Neural progenitor cell (in vitro differentiated cells): ENCODE data around the gene ATP6V0A4. TPM values are rescaled to one million over a fixed set of nuclear protein-coding genes. Genes with fewer than 3 reads are reported as not detected.
"Not testable (repeated sequence)": the region's sequence is repeated elsewhere in the genome, so short reads cannot be mapped to it uniquely, and the experiment has no call there.

ENCODE experiments used
- DNase-seq: peaks from one replicate; pipeline ENCODE4 v3.0.0-alpha.2; 2016; ENCODE audit warnings: low spot score
- H2AFZ ChIP-seq: fragments of 200-600 bp; sonication (generic); replicated peaks from 2 replicates; pipeline ENCODE4 v1.6.1; 2016; ENCODE audit warnings: antibody characterized with exemption
- H3F3A ChIP-seq: fragments of 200-600 bp; sonication (generic); 2 replicates; pipeline ENCODE4 v1.6.1; 2016; ENCODE audit warnings: antibody characterized with exemption, low read depth
- H3K27ac ChIP-seq: fragments of 200-600 bp; sonication (generic); 2 replicates; pipeline ENCODE4 v1.5.1; 2016; ENCODE audit warnings: mild to moderate bottlenecking
- H3K27me3 ChIP-seq: fragments of 200-600 bp; sonication (generic); 2 replicates; pipeline ENCODE4 v1.6.1; 2016; ENCODE audit warnings: mild to moderate bottlenecking, moderate library complexity
- H3K36me3 ChIP-seq: fragments of 200-600 bp; sonication (generic); 2 replicates; pipeline ENCODE4 v1.5.1; 2016
- H3K4me1 ChIP-seq: fragments of 200-600 bp; sonication (generic); 2 replicates; pipeline ENCODE4 v1.6.1; 2016; ENCODE audit warnings: mixed run types
- H3K4me2 ChIP-seq: fragments of 200-600 bp; sonication (generic); 2 replicates; pipeline ENCODE4 v1.6.1; 2016
- H3K4me3 ChIP-seq: fragments of 200-600 bp; sonication (generic); 2 replicates; pipeline ENCODE4 v1.5.1; 2016
- H3K79me2 ChIP-seq: fragments of 200-600 bp; sonication (generic); 2 replicates; pipeline ENCODE4 v1.6.1; 2016; ENCODE audit warnings: low read depth
- H3K9ac ChIP-seq: fragments of 200-600 bp; sonication (generic); 2 replicates; pipeline ENCODE4 v1.6.1; 2016
- H3K9me3 ChIP-seq: fragments of 200-600 bp; sonication (generic); 2 replicates; pipeline ENCODE4 v1.5.1; 2016; ENCODE audit warnings: low read depth
- H4K20me1 ChIP-seq: fragments of 200-600 bp; sonication (generic); 2 replicates; pipeline ENCODE4 v1.6.1; 2016; ENCODE audit warnings: low read depth
- H3K27ac Mint-ChIP-seq: 3 replicates; pipeline ENCODE4 v1.8.0; 2021; ENCODE audit warnings: mixed read lengths
- H3K27me3 Mint-ChIP-seq: 2 replicates; pipeline ENCODE4 v1.8.0; 2022; ENCODE audit warnings: low read depth, mild to moderate bottlenecking, inconsistent platforms, moderate library complexity, mixed read lengths; ENCODE audit not compliant: insufficient read depth
- H3K36me3 Mint-ChIP-seq: 3 replicates; pipeline ENCODE4 v1.8.0; 2021; ENCODE audit warnings: mixed read lengths
- H3K4me1 Mint-ChIP-seq: 3 replicates; pipeline ENCODE4 v1.8.0; 2021; ENCODE audit warnings: mixed read lengths
- H3K4me3 Mint-ChIP-seq: 3 replicates; pipeline ENCODE4 v1.8.0; 2021; ENCODE audit warnings: mild to moderate bottlenecking, moderate library complexity, mixed read lengths
- H3K9me3 Mint-ChIP-seq: 3 replicates; pipeline ENCODE4 v1.8.0; 2020; ENCODE audit warnings: mixed read lengths
- EZH2 ChIP-seq: fragments of 200-600 bp; sonication (generic); IDR thresholded peaks from 2 replicates; pipeline ENCODE4 v1.6.1; 2017; ENCODE audit warnings: antibody characterized with exemption, mild to moderate bottlenecking, moderate library complexity
- EZH2phosphoT487 ChIP-seq: fragments of 200-600 bp; sonication (generic); IDR thresholded peaks from 2 replicates; pipeline ENCODE4 v1.6.1; 2017; ENCODE audit warnings: antibody characterized with exemption
- total RNA-seq: library from RNA; depleted of rRNA; stranded (reverse); fragments of >200 nt; gene quantifications from 2 replicates; pipeline ENCODE4 v1.2.3, GENCODE V29; 2015; ENCODE audit warnings: low replicate concordance
- TF ChIP-seq, protein P1 (sequence below): fragments of 200-600 bp; sonication (generic); IDR thresholded peaks from 2 replicates; pipeline ENCODE4 v1.5.1; 2017; ENCODE audit warnings: antibody characterized with exemption, mild to moderate bottlenecking

Gene ATP6V0A4
- total RNA-seq, 1 donor from 2014 or later, result 0.36 TPM

DNA sequence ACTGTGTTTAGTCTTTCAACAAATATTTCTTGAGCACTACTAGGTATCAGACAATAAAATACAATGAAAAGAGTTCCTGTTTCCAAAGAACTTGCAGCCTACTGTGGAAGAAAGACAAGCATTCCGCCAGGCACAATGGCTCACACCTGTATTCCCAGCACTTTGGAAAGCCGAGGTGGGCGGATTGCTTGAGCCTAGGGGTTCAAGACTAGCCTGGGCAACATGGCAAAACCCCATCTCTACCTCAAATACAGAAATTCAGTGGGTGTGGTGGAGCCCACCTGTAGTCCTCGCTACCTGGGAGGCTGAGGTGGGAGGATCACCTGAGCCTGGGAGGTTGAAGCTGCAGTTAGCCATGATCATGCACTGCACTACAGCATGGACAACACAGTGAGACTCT is 102.9 kb downstream of the ATP6V0A4 start:
- Histone ChIP-seq H3F3A (no peaks in the 10 kb centered on the region), H3K79me2 (no peaks in the 10 kb centered on the region), H2AFZ (no peak overlapping the region), H3K36me3 (no peaks in the 10 kb centered on the region), H3K9me3 (no peaks in the 10 kb centered on the region), H4K20me1 (no peaks in the 10 kb centered on the region), H3K4me2 (no peak overlapping the region), H3K27me3 (no peaks in the 10 kb centered on the region), H3K4me1 (no peaks in the 10 kb centered on the region), H3K4me3 (no peak overlapping the region), H3K9ac (no peak overlapping the region), H3K27ac (no peak overlapping the region)
- H3K4me1 Mint-ChIP-seq, result no peaks in the 10 kb centered on the region
- peaks cover 6% of the 10 kb centered on the region for H3K27me3 Mint-ChIP-seq
- no peaks in the 10 kb centered on the region for H3K9me3 Mint-ChIP-seq
- no peaks in the 10 kb centered on the region for H3K36me3 Mint-ChIP-seq
- no peak overlapping the region for H3K27ac Mint-ChIP-seq
- no peak for DNase-seq
- no peak overlapping the region for H3K4me3 Mint-ChIP-seq
- TF ChIP-seq, protein P1, sequence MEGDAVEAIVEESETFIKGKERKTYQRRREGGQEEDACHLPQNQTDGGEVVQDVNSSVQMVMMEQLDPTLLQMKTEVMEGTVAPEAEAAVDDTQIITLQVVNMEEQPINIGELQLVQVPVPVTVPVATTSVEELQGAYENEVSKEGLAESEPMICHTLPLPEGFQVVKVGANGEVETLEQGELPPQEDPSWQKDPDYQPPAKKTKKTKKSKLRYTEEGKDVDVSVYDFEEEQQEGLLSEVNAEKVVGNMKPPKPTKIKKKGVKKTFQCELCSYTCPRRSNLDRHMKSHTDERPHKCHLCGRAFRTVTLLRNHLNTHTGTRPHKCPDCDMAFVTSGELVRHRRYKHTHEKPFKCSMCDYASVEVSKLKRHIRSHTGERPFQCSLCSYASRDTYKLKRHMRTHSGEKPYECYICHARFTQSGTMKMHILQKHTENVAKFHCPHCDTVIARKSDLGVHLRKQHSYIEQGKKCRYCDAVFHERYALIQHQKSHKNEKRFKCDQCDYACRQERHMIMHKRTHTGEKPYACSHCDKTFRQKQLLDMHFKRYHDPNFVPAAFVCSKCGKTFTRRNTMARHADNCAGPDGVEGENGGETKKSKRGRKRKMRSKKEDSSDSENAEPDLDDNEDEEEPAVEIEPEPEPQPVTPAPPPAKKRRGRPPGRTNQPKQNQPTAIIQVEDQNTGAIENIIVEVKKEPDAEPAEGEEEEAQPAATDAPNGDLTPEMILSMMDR, result no peak
- no peak for TF ChIP-seq EZH2phosphoT487
- TF ChIP-seq EZH2, result no peak

DNA sequence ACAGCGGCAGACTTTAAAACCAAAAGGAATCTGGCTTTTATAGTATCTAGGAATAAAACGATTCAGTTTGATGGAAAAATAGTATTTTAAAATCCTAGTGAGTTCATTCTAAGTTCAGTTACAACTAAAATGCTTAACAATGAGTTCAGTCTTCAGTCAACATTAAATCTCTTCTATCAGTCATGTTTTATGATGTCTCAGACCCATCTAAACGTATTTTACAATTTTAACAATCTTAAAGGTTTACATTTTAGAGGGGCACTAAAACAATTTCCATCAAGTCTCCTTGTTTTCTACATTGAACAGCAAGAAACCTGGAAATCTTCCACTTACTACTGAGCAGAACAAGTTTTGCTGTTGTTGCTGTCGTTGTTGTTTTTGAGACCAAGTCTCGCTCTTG is 106.8 kb downstream of the ATP6V0A4 start:
- Mint-ChIP-seq H3K4me1 (no peaks in the 10 kb centered on the region), H3K27ac (no peak overlapping the region), H3K4me3 (no peak overlapping the region), H3K27me3 (peaks cover 2% of the 10 kb centered on the region), H3K9me3 (no peaks in the 10 kb centered on the region), H3K36me3 (no peaks in the 10 kb centered on the region)
- Histone ChIP-seq H3K4me3 (no peak overlapping the region), H3K9ac (no peak overlapping the region), H2AFZ (no peak overlapping the region), H3K4me1 (no peaks in the 10 kb centered on the region), H3K27ac (no peak overlapping the region), H3K4me2 (no peak overlapping the region), H3F3A (no peaks in the 10 kb centered on the region), H3K9me3 (no peaks in the 10 kb centered on the region), H3K79me2 (no peaks in the 10 kb centered on the region), H3K27me3 (no peaks in the 10 kb centered on the region), H3K36me3 (no peaks in the 10 kb centered on the region), H4K20me1 (no peaks in the 10 kb centered on the region)
- no peak for TF ChIP-seq EZH2phosphoT487
- TF ChIP-seq EZH2, result no peak
- TF ChIP-seq, protein P1, result no peak
- no peak for DNase-seq

DNA sequence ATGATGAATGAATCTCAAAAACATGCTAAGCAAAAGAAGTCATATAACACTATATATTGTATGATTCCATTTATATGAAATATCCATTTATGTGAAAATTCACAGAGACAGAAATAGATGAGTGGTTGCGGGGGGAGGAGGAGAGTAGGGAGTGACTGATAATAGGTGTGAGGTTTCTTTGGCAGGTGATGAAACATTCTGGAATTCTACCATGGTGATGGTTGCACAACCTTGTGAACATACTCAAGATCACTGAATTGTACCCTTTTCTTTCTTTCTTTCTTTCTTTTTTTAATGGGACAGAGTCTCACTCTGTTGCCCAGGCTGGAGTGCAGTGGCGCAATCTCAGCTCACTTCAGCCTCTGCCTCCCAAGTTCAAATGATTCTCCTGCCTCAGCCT is 107.5 kb downstream of the ATP6V0A4 start:
- no peaks in the 10 kb centered on the region for H3K36me3 ChIP-seq
- H3K27me3 ChIP-seq, result no peaks in the 10 kb centered on the region
- TF ChIP-seq, protein P1, result no peak
- no peak for TF ChIP-seq EZH2phosphoT487
- H3K9ac ChIP-seq, result no peak overlapping the region
- Mint-ChIP-seq H3K27ac (no peak overlapping the region), H3K4me1 (no peaks in the 10 kb centered on the region), H3K36me3 (no peaks in the 10 kb centered on the region), H3K27me3 (peaks cover 2% of the 10 kb centered on the region), H3K9me3 (no peaks in the 10 kb centered on the region), H3K4me3 (no peak overlapping the region)
- no peak overlapping the region for H3K27ac ChIP-seq
- H2AFZ ChIP-seq, result no peak overlapping the region
- no peaks in the 10 kb centered on the region for H3K79me2 ChIP-seq
- no peaks in the 10 kb centered on the region for H3F3A ChIP-seq
- H3K4me1 ChIP-seq, result no peaks in the 10 kb centered on the region
- no peaks in the 10 kb centered on the region for H4K20me1 ChIP-seq
- H3K4me2 ChIP-seq, result no peak overlapping the region
- H3K9me3 ChIP-seq, result no peaks in the 10 kb centered on the region
- no peak for DNase-seq
- no peak overlapping the region for H3K4me3 ChIP-seq

DNA sequence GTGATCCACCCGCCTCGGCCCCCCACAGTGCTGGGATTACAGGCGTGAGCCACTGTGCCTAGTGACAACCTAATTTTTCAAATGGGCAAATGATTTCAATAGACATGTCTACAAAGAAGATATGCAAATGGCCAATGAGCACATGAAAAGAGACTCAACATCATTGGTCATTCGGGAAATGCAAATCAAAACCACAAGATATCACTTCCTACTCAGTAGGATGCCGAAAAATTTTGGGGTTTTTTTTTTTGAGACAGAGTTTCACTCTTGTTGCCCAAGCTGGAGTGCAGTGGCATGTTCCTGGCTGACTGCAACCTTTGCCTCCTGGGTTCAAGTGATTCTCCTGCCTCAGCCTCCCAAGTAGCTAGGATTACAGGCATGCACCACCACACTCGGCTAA is 110.0 kb downstream of the ATP6V0A4 start:
- not testable (repeated sequence) for H3K9me3 Mint-ChIP-seq, H3K36me3 ChIP-seq

More for the DNA sequence above, 110.0 kb downstream of the ATP6V0A4 start:
- not testable (repeated sequence) for H3K4me3 Mint-ChIP-seq, H3K27ac Mint-ChIP-seq, H3K27me3 ChIP-seq, H3K4me3 ChIP-seq, H3K9ac ChIP-seq, H3K27me3 Mint-ChIP-seq, H3F3A ChIP-seq, H3K27ac ChIP-seq, DNase-seq, H3K4me1 Mint-ChIP-seq, H3K9me3 ChIP-seq, H2AFZ ChIP-seq, H3K79me2 ChIP-seq, H3K4me1 ChIP-seq, H4K20me1 ChIP-seq, H3K4me2 ChIP-seq, H3K36me3 Mint-ChIP-seq
